GM19372 (cell line): Measurements from ENCODE around the gene PHACTR4.
A peak's percentile ranks its signal among the peaks of the same experiment; 100 is the strongest.
"Not testable (repeated sequence)": the region's sequence is repeated elsewhere in the genome, so short reads cannot be mapped to it uniquely, and the experiment has no call there.

ENCODE experiments used
- ATAC-seq: cut with Tn5 transposase; IDR thresholded peaks from one replicate; pipeline ENCODE4 v1.9.1; 2021; ENCODE audit warnings: mild to moderate bottlenecking, low read depth, moderate library complexity; ENCODE audit not compliant: unreplicated experiment

The PHACTR4 gene

DNA sequence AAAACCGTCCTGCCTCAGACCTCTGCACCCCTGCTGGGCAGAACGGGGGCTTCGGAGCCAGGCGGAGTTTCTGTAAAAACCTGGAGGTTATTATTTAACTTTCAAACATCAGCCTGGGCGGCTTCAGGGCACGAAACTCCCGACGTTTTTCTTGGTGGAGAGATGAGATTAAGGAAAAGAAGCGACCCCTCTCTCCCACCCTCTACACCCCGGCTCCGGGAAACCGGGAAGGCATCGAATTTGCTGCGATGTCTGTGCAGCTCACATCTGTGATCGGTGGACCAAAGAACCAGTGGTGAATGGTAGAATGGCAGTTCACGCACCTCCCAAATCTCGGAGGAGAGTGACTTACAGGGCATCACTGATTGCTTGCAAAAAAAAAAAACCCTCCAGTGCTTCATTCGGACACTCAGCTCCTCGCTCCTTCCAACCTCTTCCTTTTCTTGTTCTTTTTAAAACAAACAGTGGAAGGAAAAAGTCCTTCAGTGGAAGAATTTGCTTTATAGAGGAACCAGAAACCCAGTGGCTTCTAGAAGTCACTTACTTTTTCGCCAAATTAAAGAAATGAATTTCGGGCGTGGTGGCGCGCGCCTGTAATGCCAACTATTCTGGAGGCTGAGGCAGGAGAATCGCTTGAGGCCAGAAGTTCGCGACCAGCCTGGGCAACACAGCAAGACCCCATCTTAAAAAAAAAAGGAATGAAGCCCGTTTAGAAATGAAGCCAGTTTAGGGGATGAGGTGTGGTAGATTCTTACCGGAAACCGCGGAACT, 884 bp downstream of the PHACTR4 start:
- peak; percentile 6 for ATAC-seq

DNA sequence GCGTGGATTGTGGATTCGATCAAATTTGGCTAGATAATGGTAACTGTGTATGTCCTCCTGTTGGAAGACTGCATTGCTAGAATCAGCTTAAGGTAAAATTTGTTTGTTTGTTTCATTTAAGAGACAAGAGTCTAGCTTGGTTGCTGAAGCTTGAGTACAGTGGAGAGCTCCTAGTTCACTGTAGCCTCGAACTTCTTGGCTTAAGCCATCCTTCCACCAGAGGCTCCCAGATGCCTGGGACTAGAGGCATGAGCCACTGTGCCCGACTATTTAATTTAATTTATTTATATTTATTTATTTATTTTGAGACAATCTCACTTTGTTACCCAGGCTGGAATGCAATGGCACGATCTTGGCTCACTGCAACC, 1.5 kb downstream of the PHACTR4 start:
- no peak for ATAC-seq

DNA sequence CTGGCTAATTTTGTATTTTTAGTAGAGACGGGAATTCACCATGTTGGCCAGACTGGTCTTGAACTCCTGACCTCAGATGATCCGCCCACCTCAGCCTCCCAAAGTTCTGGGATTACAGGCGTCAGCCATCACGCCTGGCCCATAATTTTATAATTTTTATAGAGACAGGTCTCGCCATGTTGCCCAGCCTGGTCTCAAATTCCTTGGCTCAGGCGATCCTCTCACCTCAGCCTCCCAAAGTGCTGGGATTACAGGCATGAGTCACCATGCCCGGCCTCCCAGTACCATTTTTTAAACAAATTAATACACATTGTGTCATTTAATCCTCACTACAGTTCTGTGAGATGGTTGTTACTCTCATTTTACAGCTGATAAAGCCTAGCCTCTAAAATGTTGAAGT, 3.9 kb downstream of the PHACTR4 start:
- ATAC-seq, result not testable (repeated sequence)

DNA sequence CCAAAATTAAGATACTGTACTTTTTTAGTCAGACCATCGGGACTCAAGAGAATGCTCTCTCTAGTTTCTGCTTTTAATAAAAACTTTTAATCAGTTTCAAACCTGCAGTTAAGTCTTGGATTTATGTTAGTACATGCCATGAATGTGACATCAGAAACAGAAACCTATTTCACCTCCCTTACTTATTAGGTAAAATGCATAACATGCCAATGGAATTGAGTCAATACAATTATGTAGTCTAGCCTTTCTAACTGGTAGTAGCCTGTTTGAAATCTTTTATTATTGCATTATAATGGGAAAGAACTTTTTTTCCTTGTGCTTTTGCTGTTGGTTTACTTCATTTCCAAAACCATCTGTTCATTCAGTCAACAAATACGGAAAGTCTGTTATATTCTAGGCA, 4.8 kb downstream of the PHACTR4 start:
- no peak for ATAC-seq

DNA sequence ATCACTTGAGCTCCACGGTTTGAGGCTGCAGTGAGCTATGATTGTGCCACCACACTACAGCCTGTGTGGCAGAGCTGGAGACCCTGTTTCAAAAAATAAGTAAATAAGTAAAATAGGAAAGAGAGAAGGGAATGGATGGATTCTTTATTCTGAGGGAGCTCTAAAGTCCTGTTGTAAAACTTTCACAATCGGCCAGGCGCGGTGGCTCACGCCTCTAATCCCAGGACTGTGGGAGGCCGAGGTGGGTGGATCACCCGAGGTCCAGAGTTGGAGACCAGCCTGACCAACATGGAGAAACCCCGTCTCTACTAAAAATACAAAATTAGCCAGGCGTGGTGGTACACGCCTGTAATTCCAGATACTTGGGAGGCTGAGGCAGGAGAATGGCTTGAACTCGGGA, 6.1 kb downstream of the PHACTR4 start:
- not testable (repeated sequence) for ATAC-seq

DNA sequence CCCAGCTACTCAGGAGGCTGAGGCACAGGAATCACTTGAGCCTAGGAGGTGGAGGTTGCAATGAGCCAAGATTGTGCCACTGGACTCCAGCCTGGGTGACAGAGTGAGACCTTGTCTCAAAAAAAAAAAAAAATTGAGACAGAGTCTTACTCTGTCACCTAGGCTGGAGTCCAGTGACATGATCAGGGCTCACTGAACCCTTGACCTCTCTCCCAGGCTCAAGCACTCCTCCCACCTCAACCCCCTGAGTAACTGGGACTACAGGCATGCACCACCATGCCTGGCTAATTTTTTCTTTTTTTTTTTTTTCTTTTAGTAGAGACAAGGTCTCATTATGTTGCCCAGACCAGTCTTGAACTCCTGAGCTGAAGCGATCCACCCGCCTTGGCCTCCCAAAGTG, 6.7 kb downstream of the PHACTR4 start:
- ATAC-seq, result not testable (repeated sequence)

DNA sequence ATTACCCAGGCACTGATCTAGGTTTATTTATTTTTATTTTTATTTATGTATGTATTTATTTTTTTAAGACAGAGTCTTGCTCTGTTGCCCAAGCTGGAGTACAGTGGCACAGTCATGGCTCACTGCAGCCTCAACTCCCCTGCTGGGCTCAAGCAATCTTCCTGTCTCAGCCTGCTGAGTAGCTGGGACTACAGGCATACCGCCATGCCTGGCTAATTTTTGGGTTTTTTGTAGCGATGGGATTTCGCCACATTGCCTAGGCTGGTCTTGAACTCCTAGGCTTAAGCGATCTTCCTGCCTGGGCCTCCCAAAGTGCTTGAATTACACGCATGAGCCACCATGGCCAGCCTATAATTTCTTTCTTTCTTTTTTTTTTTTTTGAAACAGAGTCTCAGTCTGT, 9.4 kb downstream of the PHACTR4 start:
- ATAC-seq, result no peak

DNA sequence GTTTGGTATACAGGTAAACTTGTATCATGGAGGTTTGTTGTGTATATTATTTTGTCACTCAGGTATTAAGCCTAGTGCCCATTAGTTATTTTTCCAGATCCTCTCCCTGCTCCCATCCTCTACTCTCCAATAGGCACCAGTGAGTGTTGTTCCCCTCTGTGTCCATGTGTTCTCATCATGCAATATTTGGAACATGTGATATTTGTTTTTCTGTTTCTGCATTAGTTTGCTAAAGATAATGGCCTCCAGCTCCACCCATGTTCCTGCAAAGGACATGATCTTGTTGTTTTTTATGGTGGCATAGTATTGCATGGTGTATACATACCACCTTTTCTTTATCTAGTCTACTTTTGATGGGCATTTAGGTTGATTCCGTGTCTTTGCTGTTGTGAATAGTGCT, 10.9 kb downstream of the PHACTR4 start:
- no peak for ATAC-seq

DNA sequence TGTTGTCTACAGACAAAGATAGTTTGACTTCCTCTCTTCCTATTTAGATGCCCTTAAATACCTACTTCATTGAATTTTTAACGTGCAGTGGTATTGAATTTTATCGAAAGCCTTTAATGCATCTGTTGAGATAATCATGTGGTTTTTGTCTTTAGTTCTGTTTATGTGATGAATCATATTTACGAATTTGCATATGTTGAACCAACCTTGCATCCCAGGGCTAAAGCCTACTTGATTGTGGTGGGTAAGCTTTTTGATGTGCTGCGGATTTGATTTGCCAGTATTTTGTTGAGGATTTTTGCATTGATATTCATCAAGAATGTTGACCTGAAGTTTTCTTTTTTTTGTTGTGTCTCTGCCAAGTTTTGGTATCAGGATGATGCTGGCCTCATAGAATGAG, 14.2 kb downstream of the PHACTR4 start:
- not testable (repeated sequence) for ATAC-seq

DNA sequence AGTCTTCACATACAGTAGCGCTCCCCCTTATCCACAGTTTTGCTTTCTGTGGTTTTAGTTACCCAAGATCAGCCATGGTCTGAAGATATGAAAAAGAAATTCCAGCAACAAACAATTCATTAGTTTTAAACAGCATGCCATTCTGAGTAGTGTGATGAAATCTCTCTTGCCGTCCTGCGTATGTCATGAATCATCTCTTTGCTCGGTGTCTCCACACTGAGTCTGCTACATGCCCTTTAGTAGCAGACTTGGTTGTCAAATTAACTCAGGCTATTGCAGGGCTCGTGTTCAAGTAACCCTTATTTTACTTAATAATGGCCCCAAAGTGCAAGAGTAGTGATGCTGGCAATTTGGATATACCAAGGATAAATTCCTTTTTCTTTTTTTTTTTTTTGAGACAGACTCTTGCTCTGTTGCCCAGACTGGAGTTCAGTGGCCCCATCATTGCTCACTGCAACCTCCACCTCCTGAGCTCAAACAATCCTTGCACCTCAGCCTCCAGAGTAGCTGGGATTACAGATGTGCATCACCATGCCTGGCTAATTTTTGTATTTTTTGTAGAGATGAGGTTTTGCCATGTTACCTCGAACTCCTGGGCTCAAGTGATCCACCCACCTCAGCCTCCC, 22.6 kb downstream of the PHACTR4 start:
- ATAC-seq, result no peak

DNA sequence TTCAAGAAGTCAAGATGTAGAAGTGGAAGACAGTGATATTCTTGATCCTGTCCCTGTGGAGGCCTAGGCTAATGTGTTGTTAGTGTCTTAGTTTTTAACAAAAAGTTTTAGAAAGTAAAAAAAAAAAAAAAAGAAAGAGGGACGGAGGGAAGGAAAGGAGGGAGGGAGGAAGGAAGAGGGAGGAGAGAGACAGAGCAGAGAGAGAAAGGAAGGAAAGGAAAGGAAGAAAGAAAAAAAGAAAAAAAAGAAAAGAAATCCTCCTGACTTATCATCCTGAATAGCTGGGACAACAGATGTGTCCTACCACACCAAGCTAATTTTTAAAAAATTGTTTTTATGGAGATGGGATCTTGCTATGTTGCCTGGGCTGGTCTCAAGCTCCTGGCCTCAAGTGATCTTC, 24.6 kb downstream of the PHACTR4 start:
- ATAC-seq, result no peak

DNA sequence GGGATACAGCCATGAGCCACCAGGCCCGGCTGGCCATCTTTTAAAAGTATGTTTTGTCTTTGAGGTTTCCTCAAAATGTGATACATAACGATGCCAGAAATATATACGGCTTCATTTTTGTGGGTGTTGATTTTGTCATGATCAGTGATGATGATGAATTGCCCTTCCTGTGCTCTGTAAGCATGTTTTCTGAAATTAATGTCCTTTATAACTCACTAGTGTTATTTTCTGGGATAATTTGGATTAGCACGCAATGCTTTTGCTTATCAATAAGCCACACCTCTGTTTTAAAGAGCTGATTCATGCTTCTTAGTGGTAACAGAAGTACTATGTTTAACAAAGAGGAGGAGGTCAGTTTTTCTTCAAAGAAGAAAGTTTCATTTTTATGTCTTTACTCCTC, 25.6 kb downstream of the PHACTR4 start:
- ATAC-seq, result no peak

DNA sequence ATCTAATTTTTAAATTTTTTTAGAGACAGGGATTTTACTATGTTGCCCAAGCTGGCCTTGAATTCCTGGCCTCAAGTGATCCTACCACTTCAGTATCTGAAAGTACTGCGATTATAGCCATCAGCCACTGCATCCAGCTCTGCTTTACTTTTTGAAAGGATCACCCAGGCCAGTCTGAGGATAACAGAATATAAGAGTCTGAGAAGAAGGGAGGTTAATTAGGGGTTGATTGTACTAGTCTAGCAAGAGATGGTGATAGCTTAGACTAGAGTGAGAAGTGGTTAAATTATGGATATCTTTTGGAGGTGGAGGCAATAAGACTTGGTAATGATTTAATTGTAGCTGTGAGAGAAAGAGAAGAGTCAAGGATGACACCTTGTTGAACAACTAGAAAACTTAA, 32.2 kb downstream of the PHACTR4 start:
- ATAC-seq, result no peak

DNA sequence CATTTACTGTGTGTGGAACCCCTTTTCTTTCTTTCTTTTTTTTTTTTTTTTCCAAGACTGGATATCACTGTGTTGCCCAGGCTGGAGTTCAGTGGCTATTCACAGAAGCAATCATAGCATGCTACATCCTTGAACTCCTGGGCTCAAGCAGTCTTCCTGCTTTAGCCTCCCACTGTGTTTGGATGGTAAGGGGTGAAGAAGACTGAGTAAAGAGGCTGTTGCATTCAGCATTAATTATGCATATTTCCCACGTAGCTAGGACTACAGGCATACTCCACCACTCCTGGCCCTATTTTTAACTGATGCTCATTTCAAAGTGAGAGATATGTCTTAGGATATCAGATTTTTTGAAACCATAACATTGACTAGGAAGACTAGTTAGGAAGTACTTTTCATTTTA, 39.5 kb downstream of the PHACTR4 start:
- no peak for ATAC-seq

DNA sequence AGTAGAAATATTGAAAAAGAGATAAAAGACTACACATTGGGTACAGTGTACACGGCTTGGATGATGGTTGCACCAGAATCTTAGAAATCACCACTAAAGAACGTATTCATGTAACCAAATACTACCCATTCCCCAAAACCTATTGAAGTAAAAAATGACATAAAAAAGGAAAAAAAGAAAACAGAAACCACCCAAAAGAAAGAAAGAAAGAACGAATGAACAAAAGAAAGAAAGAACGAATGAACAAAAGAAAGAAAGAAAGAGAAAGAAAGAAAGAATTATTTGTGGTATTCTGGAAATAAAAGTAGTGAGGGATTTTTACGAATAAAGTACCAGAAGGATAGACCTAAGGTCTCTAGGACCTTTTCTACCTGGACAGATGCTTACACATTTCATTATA, 42.1 kb downstream of the PHACTR4 start:
- ATAC-seq, result no peak

DNA sequence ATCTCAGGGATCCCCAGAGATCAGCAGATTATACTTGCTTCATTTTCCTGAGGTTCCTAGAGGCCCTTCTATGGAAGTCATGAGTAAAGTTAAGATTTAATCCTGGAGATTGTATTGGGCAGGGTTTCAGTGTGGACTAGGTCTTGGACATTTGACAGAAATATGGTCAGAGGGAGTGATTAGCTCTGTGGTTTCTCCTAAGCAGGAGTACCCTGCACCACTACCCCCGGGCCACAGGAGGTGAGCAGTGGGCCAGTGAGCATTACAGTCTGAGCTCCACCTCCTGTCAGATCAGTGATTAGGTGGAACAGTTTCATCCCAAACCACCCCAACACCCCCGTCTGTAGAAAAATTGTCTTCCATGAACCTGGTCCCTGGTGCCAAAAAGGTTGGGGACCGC, 43.2 kb downstream of the PHACTR4 start:
- ATAC-seq, result no peak

DNA sequence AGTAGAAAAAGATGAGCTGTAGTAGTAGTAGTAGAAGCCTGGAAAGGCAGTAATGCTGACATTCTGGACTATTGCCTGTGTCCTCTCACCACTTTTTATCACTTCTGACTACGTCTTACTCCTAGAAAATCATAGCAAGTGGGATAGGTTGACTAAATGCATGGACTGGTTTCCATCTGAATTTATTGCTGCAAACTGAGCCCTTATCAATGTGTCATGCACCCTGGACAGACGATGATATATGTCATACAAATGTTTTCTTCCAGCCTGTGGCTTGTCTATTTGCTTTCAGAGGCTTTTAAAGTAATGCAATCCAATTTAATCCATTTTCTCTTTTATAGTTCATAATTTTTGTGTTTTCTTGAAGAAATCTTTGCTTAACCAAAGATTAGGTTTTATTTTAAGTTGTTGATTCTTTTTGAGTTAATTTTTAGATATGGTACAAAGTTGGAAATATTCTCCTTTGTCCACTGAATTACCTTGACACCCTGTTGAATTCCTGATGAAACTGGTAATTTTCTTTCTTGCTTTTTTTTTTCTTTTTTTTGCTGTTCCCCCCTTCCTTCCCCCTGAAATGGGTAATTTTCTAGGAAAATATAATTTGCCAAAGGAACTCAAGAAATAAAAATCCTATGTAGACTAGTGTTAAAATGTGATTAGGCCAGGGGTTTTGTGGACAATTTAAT, 47.1 kb downstream of the PHACTR4 start:
- ATAC-seq, result no peak

DNA sequence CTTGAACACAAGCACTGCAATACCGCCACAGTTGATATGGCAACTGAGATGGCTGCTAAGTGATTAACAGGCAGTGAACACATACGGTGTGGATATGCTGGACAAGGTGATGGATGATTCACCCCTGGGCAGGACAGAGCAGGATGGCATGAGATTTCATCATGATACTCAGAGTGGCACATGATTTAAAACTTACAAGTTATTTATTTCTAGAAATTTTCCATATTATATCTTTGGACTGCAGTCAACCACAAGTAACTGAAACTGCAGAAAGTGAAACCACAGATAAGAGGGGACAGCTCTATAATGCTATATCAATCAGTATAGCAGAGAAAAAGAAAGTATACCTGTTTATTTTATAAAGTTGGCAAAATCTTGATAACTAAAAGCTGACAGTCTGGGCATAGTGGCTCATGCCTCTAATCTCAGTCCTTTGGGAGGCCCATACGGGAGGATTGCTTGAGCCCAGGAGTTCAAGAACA, 47.9 kb downstream of the PHACTR4 start:
- no peak for ATAC-seq

DNA sequence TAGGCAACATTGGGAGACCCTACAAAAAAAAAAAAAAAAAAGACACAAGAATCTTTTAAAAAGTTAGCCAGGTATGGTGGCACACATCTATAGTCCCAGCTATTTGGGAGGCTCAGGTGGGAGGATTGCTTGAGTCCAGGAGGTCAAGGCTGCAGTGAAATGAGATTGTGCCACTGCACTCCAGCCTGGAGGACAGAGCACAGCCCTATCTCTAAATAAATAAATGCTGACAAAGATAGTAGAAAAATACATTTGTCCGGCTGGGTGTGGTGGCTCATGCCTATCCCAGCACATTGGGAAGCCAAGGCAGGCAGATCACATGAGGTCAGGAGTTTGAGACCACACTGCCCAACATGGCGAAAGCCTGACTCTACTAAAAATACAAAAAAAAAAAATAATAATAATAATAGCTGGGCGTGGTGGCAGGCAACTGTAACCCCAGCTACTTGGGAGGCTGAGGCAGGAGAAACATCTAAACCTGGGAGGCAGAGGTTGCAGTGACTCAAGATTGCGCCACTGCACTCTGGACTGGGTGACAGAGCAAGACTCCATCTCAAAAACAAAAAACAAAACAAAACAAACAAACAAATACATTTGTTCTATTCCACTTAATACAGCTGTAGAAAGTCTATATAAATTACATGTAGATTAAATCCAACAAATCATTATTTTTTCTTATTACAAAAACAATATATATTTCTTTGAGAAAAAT, 48.5 kb downstream of the PHACTR4 start:
- no peak for ATAC-seq

DNA sequence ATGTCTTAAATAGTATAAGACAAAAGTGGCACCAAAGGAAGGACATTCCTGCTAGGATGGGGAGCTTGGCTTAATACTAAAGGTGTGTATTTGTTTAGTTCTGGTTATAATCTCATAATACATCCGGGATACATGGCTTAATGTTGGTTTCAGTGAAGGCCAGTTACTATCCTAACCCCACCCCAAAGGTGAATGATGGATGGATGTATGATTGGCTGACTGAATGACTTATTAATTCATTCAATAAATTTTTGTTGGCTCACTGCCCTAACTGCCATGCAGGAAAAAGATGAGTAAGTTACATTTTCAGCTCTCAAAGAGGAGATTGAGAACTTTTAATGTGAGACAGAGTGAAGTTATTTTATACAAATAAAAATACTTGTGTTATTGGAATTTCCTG, 52.2 kb downstream of the PHACTR4 start:
- ATAC-seq, result no peak

DNA sequence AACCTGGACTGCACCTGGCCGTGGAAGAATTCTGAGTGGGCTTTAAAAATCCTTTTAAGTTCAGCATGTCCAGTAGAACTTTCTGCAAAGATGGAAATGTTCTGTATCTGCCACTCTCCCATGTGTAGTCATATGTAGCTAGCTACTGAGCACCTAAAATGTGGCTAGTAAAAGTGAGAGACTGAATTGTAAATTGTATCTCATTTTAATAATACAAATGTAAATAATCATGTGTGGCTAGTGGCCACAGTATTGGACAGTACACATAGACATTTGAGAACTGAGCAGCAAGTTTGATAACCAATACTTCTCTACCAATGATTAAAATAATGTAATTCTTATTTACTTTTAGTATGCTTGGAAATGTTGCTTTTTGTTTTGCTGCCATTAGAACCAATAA, 57.3 kb downstream of the PHACTR4 start:
- ATAC-seq, result no peak
